Liver (tissue), 9 donors: ENCODE data around the gene PLA2G4D. TPM values are rescaled to one million over a fixed set of nuclear protein-coding genes. Genes with fewer than 3 reads are reported as not detected.

ENCODE experiments used
- DNase-seq: peaks from one replicate; pipeline ENCODE4 v3.0.0-alpha.2; 2017; ENCODE audit warnings: low spot score
- H3K27ac ChIP-seq, 2 donors: one replicate each; pipeline ENCODE4 v1.7.0; 2013; ENCODE audit warnings: inconsistent platforms in 2 of 2, low read length in 2 of 2, control low read depth in 1 of 2, low read depth in 1 of 2, mild to moderate bottlenecking in 1 of 2
- H3K27me3 ChIP-seq, 4 donors: one replicate each; pipeline versions ENCODE4 v1.6.1 to v1.7.0; 2013; ENCODE audit warnings: low read length in 3 of 4, inconsistent platforms in 1 of 4, mild to moderate bottlenecking in 1 of 4, moderate library complexity in 1 of 4; ENCODE audit not compliant: control insufficient read depth in 4 of 4, insufficient read depth in 4 of 4
- H3K36me3 ChIP-seq, 4 donors: one replicate each; pipeline versions ENCODE4 v1.6.1 to v1.7.0; 2013; ENCODE audit warnings: low read length in 3 of 4, mild to moderate bottlenecking in 3 of 4, low read depth in 1 of 4, moderate library complexity in 1 of 4; ENCODE audit not compliant: control insufficient read depth in 4 of 4, insufficient read depth in 3 of 4
- H3K4me1 ChIP-seq, 4 donors: one replicate each; pipeline versions ENCODE4 v1.6.1 to v1.7.0; 2013; ENCODE audit warnings: low read length in 3 of 4, mild to moderate bottlenecking in 3 of 4, moderate library complexity in 1 of 4; ENCODE audit not compliant: control insufficient read depth in 4 of 4, insufficient read depth in 4 of 4
- H3K4me3 ChIP-seq, 3 donors: one replicate each; pipeline versions ENCODE4 v1.6.1 to v1.7.0; 2013; ENCODE audit warnings: low read length in 3 of 3, control low read depth in 1 of 3, low read depth in 1 of 3, mild to moderate bottlenecking in 1 of 3
- H3K9ac ChIP-seq, 2 donors: one replicate each; pipeline ENCODE4 v1.7.0; 2013; ENCODE audit warnings: low read length in 2 of 2, mild to moderate bottlenecking in 2 of 2, moderate library complexity in 2 of 2, control low read depth in 1 of 2, low read depth in 1 of 2
- H3K9me3 ChIP-seq, 4 donors: one replicate each; pipeline versions ENCODE4 v1.6.1 to v1.7.0; 2013; ENCODE audit warnings: low read length in 3 of 4; ENCODE audit not compliant: control insufficient read depth in 4 of 4
- ATF3 ChIP-seq: IDR thresholded peaks from 2 replicates; pipeline ENCODE4 v1.6.1; 2016; ENCODE audit warnings: antibody characterized with exemption
- CTCF ChIP-seq: fragments of 150-350 bp; IDR thresholded peaks from 2 replicates; pipeline ENCODE4 v1.5.1; 2017; ENCODE audit warnings: improper control_type of control experiment, low read depth, low read length; ENCODE audit not compliant: missing input control
- EGR1 ChIP-seq, 2 donors: IDR thresholded peaks; 2 replicates each; pipeline ENCODE4 v1.6.1; 2016 to 2018; ENCODE audit warnings: antibody characterized with exemption in 2 of 2, low read depth in 2 of 2
- FOXA1 ChIP-seq: IDR thresholded peaks from 2 replicates; pipeline ENCODE4 v1.6.1; 2016; ENCODE audit warnings: antibody characterized with exemption
- FOXA2 ChIP-seq: IDR thresholded peaks from 2 replicates; pipeline ENCODE4 v1.6.1; 2016; ENCODE audit warnings: antibody characterized with exemption
- GABPA ChIP-seq, 2 donors: IDR thresholded peaks in 1 of 2; conservative IDR thresholded peaks in 1 of 2; 2 replicates each; pipeline ENCODE4 v1.6.1; 2016; ENCODE audit warnings: antibody characterized with exemption in 2 of 2, mild to moderate bottlenecking in 1 of 2, moderate library complexity in 1 of 2
- HNF4A ChIP-seq, 2 donors: conservative IDR thresholded peaks; 2 replicates each; pipeline ENCODE4 v1.6.1; 2016; ENCODE audit warnings: antibody characterized with exemption in 2 of 2, mild to moderate bottlenecking in 2 of 2
- HNF4G ChIP-seq: IDR thresholded peaks from 2 replicates; pipeline ENCODE4 v1.6.1; 2016; ENCODE audit warnings: antibody characterized with exemption
- JUND ChIP-seq, 2 donors: IDR thresholded peaks; 2 replicates each; pipeline ENCODE4 v1.6.1; 2016; ENCODE audit warnings: antibody characterized with exemption in 2 of 2
- MAX ChIP-seq: IDR thresholded peaks from 2 replicates; pipeline ENCODE4 v1.6.1; 2016; ENCODE audit warnings: antibody characterized with exemption
- NR2F2 ChIP-seq: IDR thresholded peaks from 2 replicates; pipeline ENCODE4 v1.6.1; 2016; ENCODE audit warnings: antibody characterized with exemption
- RAD21 ChIP-seq, 2 donors: IDR thresholded peaks; 2 replicates each; pipeline ENCODE4 v1.6.1; 2016; ENCODE audit warnings: antibody characterized with exemption in 2 of 2, mild to moderate bottlenecking in 2 of 2
- REST ChIP-seq: IDR thresholded peaks from 2 replicates; pipeline ENCODE4 v1.6.1; 2016; ENCODE audit warnings: antibody characterized with exemption, mild to moderate bottlenecking
- RXRA ChIP-seq, 2 donors: IDR thresholded peaks; 2 replicates each; pipeline ENCODE4 v1.6.1; 2017 to 2018; ENCODE audit warnings: antibody characterized with exemption in 2 of 2, mild to moderate bottlenecking in 1 of 2
- SP1 ChIP-seq: IDR thresholded peaks from 2 replicates; pipeline ENCODE4 v1.6.1; 2018; ENCODE audit warnings: antibody characterized with exemption, mild to moderate bottlenecking
- TAF1 ChIP-seq: conservative IDR thresholded peaks from 2 replicates; pipeline ENCODE4 v1.6.1; 2016; ENCODE audit warnings: antibody characterized with exemption, mild to moderate bottlenecking
- YY1 ChIP-seq: IDR thresholded peaks from 2 replicates; pipeline ENCODE4 v1.6.1; 2016; ENCODE audit warnings: antibody characterized with exemption, mild to moderate bottlenecking
- ZBTB33 ChIP-seq: IDR thresholded peaks from 2 replicates; pipeline ENCODE4 v1.6.1; 2016; ENCODE audit warnings: antibody characterized with exemption
- WGBS: extraction: QIAGEN DNeasy Blood & Tissue Kit; methylation state at CpG from one replicate; pipeline ENCODE4 v1.1.7; 2013; 5-methylcytosine and 5-hydroxymethylcytosine counted together
- polyA plus RNA-seq, 2 donors: library from polyadenylated mRNA; stranded (reverse) in 1 of 2; unstranded in 1 of 2; fragments of 200-250 nt in 1 of 2; fragments of >200 nt in 1 of 2; fragmentation: Nextera tagmentation in 1 of 2; extraction: Ambion mirVana in 1 of 2; gene quantifications; one replicate each; pipeline versions ENCODE4 v1.2.1 to v1.2.3, GENCODE V29; 2013 to 2015
- total RNA-seq, 2 donors: library from RNA; depleted of rRNA; stranded (reverse); fragments of >200 nt; gene quantifications; one replicate each; pipeline ENCODE4 v1.2.3, GENCODE V29; 2014
- donor health status: healthy.
- donor health status: healthy.
- donor health status: healthy.
- donor health status: healthy.
- donor health status: healthy.

PLA2G4D gene
- total and polyA plus RNA-seq, 4 donors, result not detected

- H3K9ac ChIP-seq, result no peak overlapping the region
- no peaks in the 10 kb centered on the region for H3K27me3 ChIP-seq
- WGBS, result 34% methylated on average over 3 of the region's 3 CpGs
- H3K4me3 ChIP-seq, result no peak overlapping the region
- peaks cover 0 to 7% (median 4%) of the 10 kb centered on the region in 4 donors for H3K9me3 ChIP-seq
- no peaks in the 10 kb centered on the region for H3K36me3 ChIP-seq
- no peak overlapping the region for H3K27ac ChIP-seq
- peaks cover 0 to 1% (median 0%) of the 10 kb centered on the region in 4 donors for H3K4me1 ChIP-seq
- TF ChIP-seq JUND (IDR thresholded peaks at IDR 0.05) (no peak), RAD21 (IDR thresholded peaks at IDR 0.05) (no peak), FOXA2 (no peak), HNF4A (conservative IDR thresholded peaks at IDR 0.05) (peak in 1 of 2 donors; percentile 21), HNF4G (no peak)
- peak; percentile 27 for DNase-seq
Observed at GRCh38 chr15:42138968-42139386, 44.6 kb upstream of the PLA2G4D start.

- Histone ChIP-seq H3K9ac (no peak overlapping the region), H3K9me3 (peaks cover 0 to 7% (median 4%) of the 10 kb centered on the region in 4 donors), H3K36me3 (no peaks in the 10 kb centered on the region), H3K4me1 (peaks cover 0 to 1% (median 0%) of the 10 kb centered on the region in 4 donors), H3K4me3 (no peak overlapping the region), H3K27me3 (no peaks in the 10 kb centered on the region), H3K27ac (no peak overlapping the region)
- no peak for DNase-seq
- WGBS, result 95% methylated on average over 4 of the region's 4 CpGs
- TF ChIP-seq CTCF (no peak), HNF4G (no peak), ATF3 (no peak), EGR1 (IDR thresholded peaks at IDR 0.05; ENCODE audit: low read depth in 2 of 2) (no peak), GABPA (IDR thresholded peaks at IDR 0.05 in 1 of 2, conservative IDR thresholded peaks at IDR 0.05 in 1 of 2) (no peak), ZBTB33 (no peak), YY1 (no peak), NR2F2 (no peak), HNF4A (conservative IDR thresholded peaks at IDR 0.05) (no peak), FOXA1 (no peak), TAF1 (no peak), SP1 (no peak), RAD21 (IDR thresholded peaks at IDR 0.05) (no peak), FOXA2 (no peak), MAX (no peak), JUND (IDR thresholded peaks at IDR 0.05) (no peak), REST (no peak), RXRA (IDR thresholded peaks at IDR 0.05) (no peak)
Observed at GRCh38 chr15:42138411-42138810, 44.0 kb upstream of the PLA2G4D start.
